GM12878 (cell line): ENCODE results near the gene TPCN1. TPM values are rescaled to one million over a fixed set of nuclear protein-coding genes. Genes with fewer than 3 reads are reported as not detected.

Experiments
- ATAC-seq: fragments of 200-7000 bp; cut with Tn5 transposase; 3 replicates; pipeline ENCODE4 v1.9.1; 2020; ENCODE audit warnings: mild to moderate bottlenecking, moderate library complexity
- BruUV-seq: library from RNA; stranded (reverse); fragments of 400-500 nt; replicated peaks from 2 replicates; lab custom pipeline; 2021; lab: Mats Ljungman, UMichigan
- CTCF ChIA-PET: fragments of 300-600 bp; sonication (Branson Sonifier 250); formaldehyde crosslinking; extraction: SDS; loops from one replicate; lab custom pipeline; 2021; ENCODE audit warnings: inconsistent platforms; lab: Yijun Ruan, JAX
- POLR2A ChIA-PET: fragments of 350-600 bp; formaldehyde crosslinking; extraction: SDS; loops from one replicate; lab custom pipeline; 2021; ENCODE audit warnings: inconsistent platforms; lab: Charles Lee
- RAD21 ChIA-PET: fragments of 300-600 bp; sonication (Branson Sonifier 250); formaldehyde crosslinking; loops from one replicate; lab custom pipeline; 2023; ENCODE audit warnings: antibody characterized with exemption; ENCODE audit not compliant: unreplicated experiment; lab: Charles Lee
- SMC1A ChIA-PET: fragments of 300-600 bp; sonication (Branson Sonifier 250); formaldehyde crosslinking; loops from one replicate; lab custom pipeline; 2023; ENCODE audit not compliant: unreplicated experiment, uncharacterized antibody; lab: Charles Lee
- DNase-seq: peaks from one replicate; pipeline ENCODE4 v3.0.0-alpha.2; 2011; ENCODE audit warnings: low read depth, low spot score
- FAIRE-seq: peaks from 3 replicates; lab custom pipeline; 2011; peaks lifted over from hg19 to GRCh38; lab: Jason Lieb, UNC
- H2AFZ ChIP-seq: 2 replicates; pipeline ENCODE4 v1.6.0; 2011; ENCODE audit warnings: low read depth, low read length, control low read depth; ENCODE audit not compliant: control insufficient read depth
- H3K27ac ChIP-seq: 2 replicates; pipeline ENCODE4 v1.5.1; 2011; ENCODE audit warnings: control low read depth; ENCODE audit not compliant: control insufficient read depth, insufficient read depth
- H3K27me3 ChIP-seq, 2 experiments: replicated peaks in 1 of 2; 2 replicates each; pipeline versions ENCODE4 v1.6.0 to v1.6.1; 2011; ENCODE audit warnings: low read length in 1 of 2; ENCODE audit not compliant: control insufficient read depth in 2 of 2, insufficient read depth in 2 of 2
- H3K36me3 ChIP-seq, 2 experiments: 2 replicates each; pipeline ENCODE4 v1.5.1; 2011; ENCODE audit warnings: low read length in 1 of 2; ENCODE audit not compliant: control insufficient read depth in 2 of 2, insufficient read depth in 2 of 2
- H3K4me1 ChIP-seq: 2 replicates; pipeline ENCODE4 v1.6.1; 2011; ENCODE audit warnings: mild to moderate bottlenecking, low read length, moderate library complexity, mixed read lengths; ENCODE audit not compliant: control insufficient read depth, insufficient read depth
- H3K4me2 ChIP-seq: 2 replicates; pipeline ENCODE4 v1.6.0; 2011; ENCODE audit warnings: control low read depth; ENCODE audit not compliant: control insufficient read depth, insufficient read depth
- H3K4me3 ChIP-seq: fragments of 200-600 bp; sonication (generic); 2 replicates; pipeline ENCODE4 v1.5.1; 2016
- H3K79me2 ChIP-seq: 2 replicates; pipeline ENCODE4 v1.6.0; 2011; ENCODE audit warnings: low read length; ENCODE audit not compliant: control insufficient read depth, insufficient read depth
- H3K9ac ChIP-seq: 2 replicates; pipeline ENCODE4 v1.8.0; 2011; ENCODE audit warnings: low read length, control low read depth, mixed read lengths; ENCODE audit not compliant: control insufficient read depth, insufficient read depth
- H3K9me3 ChIP-seq: replicated peaks from 3 replicates; pipeline ENCODE4 v1.5.1; 2011; ENCODE audit warnings: mild to moderate bottlenecking, low read length; ENCODE audit not compliant: control insufficient read depth, insufficient read depth
- H4K20me1 ChIP-seq: 2 replicates; pipeline ENCODE4 v1.6.0; 2011; ENCODE audit not compliant: control insufficient read depth, insufficient read depth
- BACH1 ChIP-seq: fragments of 450-650 bp; IDR thresholded peaks from 2 replicates; pipeline ENCODE4 v1.6.1; 2017; ENCODE audit warnings: mild to moderate bottlenecking, borderline replicate concordance
- CBX5 ChIP-seq: sonication (generic); IDR thresholded peaks from 2 replicates; pipeline ENCODE4 v1.6.1; 2016; ENCODE audit warnings: low read depth, moderate library complexity, mild to moderate bottlenecking, inconsistent platforms
- CHD2 ChIP-seq: IDR thresholded peaks from 2 replicates; pipeline ENCODE4 v1.6.1; 2011; ENCODE audit warnings: low read depth, low read length, improper control_type of control experiment, borderline replicate concordance
- EZH2 ChIP-seq: IDR thresholded peaks from 2 replicates; pipeline ENCODE4 v1.6.1; 2012; ENCODE audit warnings: low read depth, mild to moderate bottlenecking, control low read depth, inconsistent platforms, low read length, borderline replicate concordance; ENCODE audit not compliant: control insufficient read depth
- IKZF1 ChIP-seq: fragments of 450-650 bp; conservative IDR thresholded peaks from 2 replicates; pipeline ENCODE4 v1.6.1; 2017; ENCODE audit warnings: antibody characterized with exemption, mild to moderate bottlenecking
- RCOR1 ChIP-seq: conservative IDR thresholded peaks from 2 replicates; pipeline ENCODE4 v1.6.1; 2012; ENCODE audit warnings: low read depth, low read length, improper control_type of control experiment
- RFX5 ChIP-seq: IDR thresholded peaks from 2 replicates; pipeline ENCODE4 v1.6.1; 2011; ENCODE audit warnings: low read depth, low read length, improper control_type of control experiment
- SMAD1 ChIP-seq: fragments of 450-650 bp; IDR thresholded peaks from 2 replicates; pipeline ENCODE4 v1.6.1; 2018; ENCODE audit warnings: mild to moderate bottlenecking, low read depth; ENCODE audit not compliant: partially characterized antibody
- TARDBP ChIP-seq: IDR thresholded peaks from 2 replicates; pipeline ENCODE4 v1.6.1; 2016; ENCODE audit warnings: borderline replicate concordance
- WGBS: methylation state at CpG from one replicate; pipeline ENCODE4 v1.1.6; 2016; ENCODE audit warnings: low lambda C conversion rate; ENCODE audit not compliant: insufficient replicate concordance, insufficient coverage; ENCODE audit errors: missing lambda C conversion rate; 5-methylcytosine and 5-hydroxymethylcytosine counted together
- in situ Hi-C: fragments of 300-500 bp; cut with MboI; formaldehyde crosslinking; loops from 9 replicates; pipeline ENCODE4 v1.14.3; 2018; ENCODE audit warnings: mixed read lengths
- intact Hi-C: fragments of 100-400 bp; cut with micrococcal nuclease; formaldehyde crosslinking; loops from one replicate; pipeline ENCODE4 v1.14.2; 2022; ENCODE audit not compliant: unreplicated experiment
- polyA plus RNA-seq, 11 experiments: library from polyadenylated mRNA; depleted of rRNA in 4 of 11; unstranded in 6 of 11; stranded (reverse) in 5 of 11; fragments of >200 nt; fragmentation: Nextera tagmentation in 4 of 11; fragmentation: Illumina TruSeq in 1 of 11; extraction: Ambion mirVana in 4 of 11; extraction: Trizol in 1 of 11; gene quantifications; 1 replicate in 1 of 11; 2 replicates in 10 of 11; pipeline versions ENCODE4 v1.2.1 to v1.2.3, GENCODE V29; 2011 to 2016; ENCODE audit warnings: inconsistent platforms in 2 of 11, missing spikeins in 2 of 11, low read depth in 1 of 11
- total RNA-seq, 4 experiments: library from RNA; depleted of rRNA in 3 of 4; stranded (reverse); fragments of >200 nt in 3 of 4; fragmentation: Illumina TruSeq in 1 of 4; extraction: Trizol in 1 of 4; gene quantifications; 2 replicates each; pipeline versions ENCODE4 v1.2.1 to v1.2.3, GENCODE V29; 2013 to 2021
- TF ChIP-seq, protein P1 (sequence below): fragments of 450-650 bp; IDR thresholded peaks from 2 replicates; pipeline ENCODE4 v1.6.1; 2016; ENCODE audit warnings: mild to moderate bottlenecking, moderate library complexity, borderline replicate concordance
- TF ChIP-seq, protein P2 (sequence below), 3 experiments: IDR thresholded peaks in 2 of 3; conservative IDR thresholded peaks in 1 of 3; 2 replicates each; pipeline ENCODE4 v1.5.1; 2011; ENCODE audit warnings: low read depth in 3 of 3, low read length in 3 of 3, mild to moderate bottlenecking in 3 of 3, control low read depth in 2 of 3, moderate library complexity in 2 of 3, inconsistent platforms in 1 of 3, mixed read lengths in 1 of 3; ENCODE audit not compliant: control insufficient read depth in 2 of 3, insufficient read depth in 1 of 3; ENCODE audit errors: extremely low read depth in 1 of 3
- TF ChIP-seq, protein P3 (sequence below): fragments of 450-650 bp; IDR thresholded peaks from 2 replicates; pipeline ENCODE4 v1.6.1; 2016; ENCODE audit warnings: mild to moderate bottlenecking

The TPCN1 gene
- total and polyA plus RNA-seq, 10 of the 15 experiments (the other 5 are each of a cell fraction or from before 2014, with no cell fraction given): 0.79 to 30.9 (median 19.4) TPM

DNA sequence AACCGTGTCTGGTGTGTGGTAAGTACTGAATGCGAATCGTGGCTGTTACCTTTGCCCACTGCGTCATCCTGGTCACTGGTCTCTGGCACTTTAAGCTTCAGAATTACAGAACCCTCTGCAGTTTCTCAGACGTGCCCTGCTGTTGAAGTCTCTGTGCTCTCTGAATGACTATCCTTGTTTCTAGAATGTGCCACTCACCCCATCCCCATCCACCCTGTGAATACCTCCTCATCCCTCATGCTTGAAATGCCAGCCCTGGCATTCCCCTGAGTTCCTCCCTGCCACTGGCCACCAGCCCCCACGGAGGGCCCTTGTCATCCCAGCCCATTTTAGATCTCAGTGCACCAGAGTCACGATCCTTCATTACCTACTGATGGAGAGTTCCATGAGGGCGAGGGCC, 21.3 kb downstream of the TPCN1 start (continued):
- TF ChIP-seq, protein P1, sequence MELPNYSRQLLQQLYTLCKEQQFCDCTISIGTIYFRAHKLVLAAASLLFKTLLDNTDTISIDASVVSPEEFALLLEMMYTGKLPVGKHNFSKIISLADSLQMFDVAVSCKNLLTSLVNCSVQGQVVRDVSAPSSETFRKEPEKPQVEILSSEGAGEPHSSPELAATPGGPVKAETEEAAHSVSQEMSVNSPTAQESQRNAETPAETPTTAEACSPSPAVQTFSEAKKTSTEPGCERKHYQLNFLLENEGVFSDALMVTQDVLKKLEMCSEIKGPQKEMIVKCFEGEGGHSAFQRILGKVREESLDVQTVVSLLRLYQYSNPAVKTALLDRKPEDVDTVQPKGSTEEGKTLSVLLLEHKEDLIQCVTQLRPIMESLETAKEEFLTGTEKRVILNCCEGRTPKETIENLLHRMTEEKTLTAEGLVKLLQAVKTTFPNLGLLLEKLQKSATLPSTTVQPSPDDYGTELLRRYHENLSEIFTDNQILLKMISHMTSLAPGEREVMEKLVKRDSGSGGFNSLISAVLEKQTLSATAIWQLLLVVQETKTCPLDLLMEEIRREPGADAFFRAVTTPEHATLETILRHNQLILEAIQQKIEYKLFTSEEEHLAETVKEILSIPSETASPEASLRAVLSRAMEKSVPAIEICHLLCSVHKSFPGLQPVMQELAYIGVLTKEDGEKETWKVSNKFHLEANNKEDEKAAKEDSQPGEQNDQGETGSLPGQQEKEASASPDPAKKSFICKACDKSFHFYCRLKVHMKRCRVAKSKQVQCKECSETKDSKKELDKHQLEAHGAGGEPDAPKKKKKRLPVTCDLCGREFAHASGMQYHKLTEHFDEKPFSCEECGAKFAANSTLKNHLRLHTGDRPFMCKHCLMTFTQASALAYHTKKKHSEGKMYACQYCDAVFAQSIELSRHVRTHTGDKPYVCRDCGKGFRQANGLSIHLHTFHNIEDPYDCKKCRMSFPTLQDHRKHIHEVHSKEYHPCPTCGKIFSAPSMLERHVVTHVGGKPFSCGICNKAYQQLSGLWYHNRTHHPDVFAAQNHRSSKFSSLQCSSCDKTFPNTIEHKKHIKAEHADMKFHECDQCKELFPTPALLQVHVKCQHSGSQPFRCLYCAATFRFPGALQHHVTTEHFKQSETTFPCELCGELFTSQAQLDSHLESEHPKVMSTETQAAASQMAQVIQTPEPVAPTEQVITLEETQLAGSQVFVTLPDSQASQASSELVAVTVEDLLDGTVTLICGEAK: no peak
- TF ChIP-seq BACH1 (no peak), RFX5 (no peak)

DNA sequence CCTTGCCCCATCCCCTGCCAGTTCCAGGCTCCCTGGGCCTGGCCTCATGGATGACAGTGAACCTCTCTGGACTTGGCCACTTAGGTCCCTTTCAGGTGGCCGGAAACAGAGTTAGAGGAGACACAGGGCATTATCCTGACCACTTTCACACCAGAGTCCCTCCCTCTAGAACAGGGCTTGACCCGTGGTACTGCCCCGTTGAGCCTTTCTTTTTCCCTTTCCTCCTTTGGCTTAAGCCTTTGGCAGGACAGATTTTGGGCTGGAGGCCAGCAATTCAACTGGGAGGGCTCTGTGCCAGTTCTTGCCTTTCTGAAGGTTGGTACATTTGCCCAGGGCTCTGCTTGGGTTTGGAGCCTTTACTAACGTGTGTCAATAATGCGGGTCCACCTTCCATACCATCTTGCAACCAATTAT, 22.8 kb downstream of the TPCN1 start:
- ChIA-PET RAD21 (no interaction called here), CTCF (interaction anchor here (1.9 kb wide), 1 partner anchor 10 kb away, joined by 6 read pairs; no protein-coding TSS in a partner anchor), SMC1A (no interaction called here)
- no peak overlapping the region for H3K27ac ChIP-seq
- FAIRE-seq (no peak), DNase-seq (no peak), ATAC-seq (no peak)
- H4K20me1 ChIP-seq: no peaks in the 10 kb centered on the region
- no peak overlapping the region for H3K9ac ChIP-seq
- H2AFZ ChIP-seq: no peak overlapping the region
- H3K4me2 ChIP-seq: no peak overlapping the region
- in situ Hi-C loops: no loop called here
- no peaks in the 10 kb centered on the region for H3K79me2 ChIP-seq
- no peaks in the 10 kb centered on the region for H3K9me3 ChIP-seq
- BruUV-seq: no TSS peak
- no peak overlapping the region for H3K4me3 ChIP-seq
- H3K27me3 ChIP-seq: no peaks in the 10 kb centered on the region
- peaks cover 3% of the 10 kb centered on the region; the same call in 1 of the 2 replicates for H3K4me1 ChIP-seq
- WGBS: 98% methylated on average over 5 of the region's 5 CpGs
- no peak for TF ChIP-seq IKZF1
- no peak for TF ChIP-seq RCOR1
- TF ChIP-seq, protein P2, sequence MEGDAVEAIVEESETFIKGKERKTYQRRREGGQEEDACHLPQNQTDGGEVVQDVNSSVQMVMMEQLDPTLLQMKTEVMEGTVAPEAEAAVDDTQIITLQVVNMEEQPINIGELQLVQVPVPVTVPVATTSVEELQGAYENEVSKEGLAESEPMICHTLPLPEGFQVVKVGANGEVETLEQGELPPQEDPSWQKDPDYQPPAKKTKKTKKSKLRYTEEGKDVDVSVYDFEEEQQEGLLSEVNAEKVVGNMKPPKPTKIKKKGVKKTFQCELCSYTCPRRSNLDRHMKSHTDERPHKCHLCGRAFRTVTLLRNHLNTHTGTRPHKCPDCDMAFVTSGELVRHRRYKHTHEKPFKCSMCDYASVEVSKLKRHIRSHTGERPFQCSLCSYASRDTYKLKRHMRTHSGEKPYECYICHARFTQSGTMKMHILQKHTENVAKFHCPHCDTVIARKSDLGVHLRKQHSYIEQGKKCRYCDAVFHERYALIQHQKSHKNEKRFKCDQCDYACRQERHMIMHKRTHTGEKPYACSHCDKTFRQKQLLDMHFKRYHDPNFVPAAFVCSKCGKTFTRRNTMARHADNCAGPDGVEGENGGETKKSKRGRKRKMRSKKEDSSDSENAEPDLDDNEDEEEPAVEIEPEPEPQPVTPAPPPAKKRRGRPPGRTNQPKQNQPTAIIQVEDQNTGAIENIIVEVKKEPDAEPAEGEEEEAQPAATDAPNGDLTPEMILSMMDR (IDR thresholded peaks at IDR 0.05 in 2 of 3, conservative IDR thresholded peaks at IDR 0.05 in 1 of 3; ENCODE audit: control insufficient read depth in 2 of 3, extremely low read depth in 1 of 3, insufficient read depth in 1 of 3, low read depth in 3 of 3, low read length in 3 of 3): no peak
- TF ChIP-seq, protein P3, sequence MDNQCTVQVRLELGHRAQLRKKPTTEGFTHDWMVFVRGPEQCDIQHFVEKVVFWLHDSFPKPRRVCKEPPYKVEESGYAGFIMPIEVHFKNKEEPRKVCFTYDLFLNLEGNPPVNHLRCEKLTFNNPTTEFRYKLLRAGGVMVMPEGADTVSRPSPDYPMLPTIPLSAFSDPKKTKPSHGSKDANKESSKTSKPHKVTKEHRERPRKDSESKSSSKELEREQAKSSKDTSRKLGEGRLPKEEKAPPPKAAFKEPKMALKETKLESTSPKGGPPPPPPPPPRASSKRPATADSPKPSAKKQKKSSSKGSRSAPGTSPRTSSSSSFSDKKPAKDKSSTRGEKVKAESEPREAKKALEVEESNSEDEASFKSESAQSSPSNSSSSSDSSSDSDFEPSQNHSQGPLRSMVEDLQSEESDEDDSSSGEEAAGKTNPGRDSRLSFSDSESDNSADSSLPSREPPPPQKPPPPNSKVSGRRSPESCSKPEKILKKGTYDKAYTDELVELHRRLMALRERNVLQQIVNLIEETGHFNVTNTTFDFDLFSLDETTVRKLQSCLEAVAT: no peak
- TF ChIP-seq TARDBP: no peak
- TF ChIP-seq CBX5: no peak
- no peak for TF ChIP-seq CHD2
- TF ChIP-seq EZH2: no peak
- TF ChIP-seq SMAD1: no peak
- TF ChIP-seq, all 136 proteins: peak for 0
- intact Hi-C loops: no loop called here
- POLR2A ChIA-PET: no interaction called here
- H3K36me3 ChIP-seq: peaks cover 11 to 14% of the 10 kb centered on the region in 2 experiments; a peak in 3 of 4 replicates
